K562 (cell line): ENCODE measurements around the gene ASCL2. TPM values are rescaled to one million over a fixed set of nuclear protein-coding genes. Genes with fewer than 3 reads are reported as not detected.
A peak's percentile ranks its signal among the peaks of the same experiment; 100 is the strongest.

ENCODE experiments used
- CREBBP ChIP-seq: IDR thresholded peaks from one replicate; pipeline ENCODE4 v1.6.1; 2012; ENCODE audit warnings: low read depth, mild to moderate bottlenecking, control low read depth, inconsistent platforms, low read length
- ESRRA ChIP-seq: fragments of 450-650 bp; IDR thresholded peaks from 2 replicates; pipeline ENCODE4 v1.6.1; 2014; ENCODE audit warnings: low read depth, mild to moderate bottlenecking, moderate library complexity, borderline replicate concordance
- KLF6 ChIP-seq: fragments of 250-450 bp; sonication (Bioruptor Pico); IDR thresholded peaks from 2 replicates; pipeline ENCODE4 v1.4.0; 2020; ENCODE audit warnings: mild to moderate bottlenecking, moderate library complexity, borderline replicate concordance
- LARP7 ChIP-seq: fragments of 450-650 bp; IDR thresholded peaks from 2 replicates; pipeline ENCODE4 v1.6.1; 2016
- MIER1 ChIP-seq: fragments of 450-650 bp; IDR thresholded peaks from 2 replicates; pipeline ENCODE4 v1.6.1; 2016; ENCODE audit warnings: antibody characterized with exemption, mild to moderate bottlenecking, low read depth
- NR2C1 ChIP-seq, 2 experiments: fragments of 450-650 bp; IDR thresholded peaks; 2 replicates each; pipeline ENCODE4 v1.6.1; 2017; ENCODE audit warnings: mild to moderate bottlenecking in 2 of 2, antibody characterized with exemption in 1 of 2, inconsistent platforms in 1 of 2, missing compliant biosample characterization in 1 of 2, missing genetic modification characterization in 1 of 2
- RBM39 ChIP-seq: fragments of 200-400 bp; formaldehyde crosslinking; optimal IDR thresholded peaks from 2 replicates; pipeline ENCODE3; 2018; ENCODE audit warnings: low read depth, low read length
- TCF3 ChIP-seq: sonication (generic); formaldehyde crosslinking; IDR thresholded peaks from 2 replicates; pipeline ENCODE4 v1.4.0; 2020; ENCODE audit warnings: mild to moderate bottlenecking, missing genetic modification reagents
- ZBTB1 ChIP-seq: sonication (generic); formaldehyde crosslinking; IDR thresholded peaks from 2 replicates; pipeline ENCODE4 v1.8.1; 2023; ENCODE audit warnings: missing genetic modification reagents, low read depth, mild to moderate bottlenecking, borderline replicate concordance
- ZNF217 ChIP-seq: sonication (generic); formaldehyde crosslinking; IDR thresholded peaks from 2 replicates; pipeline ENCODE4 v1.8.0; 2022; ENCODE audit warnings: mild to moderate bottlenecking, missing genetic modification reagents
- polyA plus RNA-seq, 8 experiments: library from polyadenylated mRNA; depleted of rRNA in 4 of 8; stranded (reverse) in 5 of 8; unstranded in 3 of 8; fragments of >200 nt; fragmentation: Nextera tagmentation in 2 of 8; fragmentation: Illumina TruSeq in 1 of 8; extraction: Ambion mirVana in 2 of 8; extraction: Trizol in 1 of 8; gene quantifications; 2 replicates each; pipeline versions ENCODE4 v1.2.1 to v1.2.3, GENCODE V29; 2011 to 2014; ENCODE audit warnings: inconsistent platforms in 1 of 8, missing spikeins in 1 of 8
- total RNA-seq, 7 experiments: library from RNA; depleted of rRNA in 6 of 7; stranded (reverse); fragments of >200 nt in 6 of 7; fragmentation: Illumina TruSeq in 2 of 7; extraction: Trizol in 2 of 7; gene quantifications; 2 replicates each; pipeline versions ENCODE4 v1.2.1 to v1.2.3, GENCODE V29; 2011 to 2021; ENCODE audit warnings: low replicate concordance in 1 of 7
- TF ChIP-seq, protein P1 (sequence below): IDR thresholded peaks from 3 replicates; pipeline ENCODE4 v1.6.1; 2011; ENCODE audit warnings: borderline replicate concordance, mild to moderate bottlenecking, moderate library complexity; ENCODE audit not compliant: insufficient read length; ENCODE audit errors: extremely low read depth
- TF ChIP-seq, protein P2 (sequence below): fragments of 450-650 bp; IDR thresholded peaks from 2 replicates; pipeline ENCODE4 v1.6.1; 2016; ENCODE audit warnings: mild to moderate bottlenecking, moderate library complexity

ASCL2 gene
- total and polyA plus RNA-seq, 9 of the 15 experiments (the other 6 are each of a cell fraction or from before 2014, with no cell fraction given), result 0.11 to 1.4 (median 0.36) TPM; not detected in 2

GRCh38 chr11:2303627-2304505, 33.5 kb upstream of the ASCL2 start (continued):
- TF ChIP-seq, protein P1, sequence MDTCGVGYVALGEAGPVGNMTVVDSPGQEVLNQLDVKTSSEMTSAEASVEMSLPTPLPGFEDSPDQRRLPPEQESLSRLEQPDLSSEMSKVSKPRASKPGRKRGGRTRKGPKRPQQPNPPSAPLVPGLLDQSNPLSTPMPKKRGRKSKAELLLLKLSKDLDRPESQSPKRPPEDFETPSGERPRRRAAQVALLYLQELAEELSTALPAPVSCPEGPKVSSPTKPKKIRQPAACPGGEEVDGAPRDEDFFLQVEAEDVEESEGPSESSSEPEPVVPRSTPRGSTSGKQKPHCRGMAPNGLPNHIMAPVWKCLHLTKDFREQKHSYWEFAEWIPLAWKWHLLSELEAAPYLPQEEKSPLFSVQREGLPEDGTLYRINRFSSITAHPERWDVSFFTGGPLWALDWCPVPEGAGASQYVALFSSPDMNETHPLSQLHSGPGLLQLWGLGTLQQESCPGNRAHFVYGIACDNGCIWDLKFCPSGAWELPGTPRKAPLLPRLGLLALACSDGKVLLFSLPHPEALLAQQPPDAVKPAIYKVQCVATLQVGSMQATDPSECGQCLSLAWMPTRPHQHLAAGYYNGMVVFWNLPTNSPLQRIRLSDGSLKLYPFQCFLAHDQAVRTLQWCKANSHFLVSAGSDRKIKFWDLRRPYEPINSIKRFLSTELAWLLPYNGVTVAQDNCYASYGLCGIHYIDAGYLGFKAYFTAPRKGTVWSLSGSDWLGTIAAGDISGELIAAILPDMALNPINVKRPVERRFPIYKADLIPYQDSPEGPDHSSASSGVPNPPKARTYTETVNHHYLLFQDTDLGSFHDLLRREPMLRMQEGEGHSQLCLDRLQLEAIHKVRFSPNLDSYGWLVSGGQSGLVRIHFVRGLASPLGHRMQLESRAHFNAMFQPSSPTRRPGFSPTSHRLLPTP, result no peak
- no peak for TF ChIP-seq ZBTB1 (CRISPR knock-in tag)
- TF ChIP-seq RBM39, result no peak
- TF ChIP-seq, protein P2, sequence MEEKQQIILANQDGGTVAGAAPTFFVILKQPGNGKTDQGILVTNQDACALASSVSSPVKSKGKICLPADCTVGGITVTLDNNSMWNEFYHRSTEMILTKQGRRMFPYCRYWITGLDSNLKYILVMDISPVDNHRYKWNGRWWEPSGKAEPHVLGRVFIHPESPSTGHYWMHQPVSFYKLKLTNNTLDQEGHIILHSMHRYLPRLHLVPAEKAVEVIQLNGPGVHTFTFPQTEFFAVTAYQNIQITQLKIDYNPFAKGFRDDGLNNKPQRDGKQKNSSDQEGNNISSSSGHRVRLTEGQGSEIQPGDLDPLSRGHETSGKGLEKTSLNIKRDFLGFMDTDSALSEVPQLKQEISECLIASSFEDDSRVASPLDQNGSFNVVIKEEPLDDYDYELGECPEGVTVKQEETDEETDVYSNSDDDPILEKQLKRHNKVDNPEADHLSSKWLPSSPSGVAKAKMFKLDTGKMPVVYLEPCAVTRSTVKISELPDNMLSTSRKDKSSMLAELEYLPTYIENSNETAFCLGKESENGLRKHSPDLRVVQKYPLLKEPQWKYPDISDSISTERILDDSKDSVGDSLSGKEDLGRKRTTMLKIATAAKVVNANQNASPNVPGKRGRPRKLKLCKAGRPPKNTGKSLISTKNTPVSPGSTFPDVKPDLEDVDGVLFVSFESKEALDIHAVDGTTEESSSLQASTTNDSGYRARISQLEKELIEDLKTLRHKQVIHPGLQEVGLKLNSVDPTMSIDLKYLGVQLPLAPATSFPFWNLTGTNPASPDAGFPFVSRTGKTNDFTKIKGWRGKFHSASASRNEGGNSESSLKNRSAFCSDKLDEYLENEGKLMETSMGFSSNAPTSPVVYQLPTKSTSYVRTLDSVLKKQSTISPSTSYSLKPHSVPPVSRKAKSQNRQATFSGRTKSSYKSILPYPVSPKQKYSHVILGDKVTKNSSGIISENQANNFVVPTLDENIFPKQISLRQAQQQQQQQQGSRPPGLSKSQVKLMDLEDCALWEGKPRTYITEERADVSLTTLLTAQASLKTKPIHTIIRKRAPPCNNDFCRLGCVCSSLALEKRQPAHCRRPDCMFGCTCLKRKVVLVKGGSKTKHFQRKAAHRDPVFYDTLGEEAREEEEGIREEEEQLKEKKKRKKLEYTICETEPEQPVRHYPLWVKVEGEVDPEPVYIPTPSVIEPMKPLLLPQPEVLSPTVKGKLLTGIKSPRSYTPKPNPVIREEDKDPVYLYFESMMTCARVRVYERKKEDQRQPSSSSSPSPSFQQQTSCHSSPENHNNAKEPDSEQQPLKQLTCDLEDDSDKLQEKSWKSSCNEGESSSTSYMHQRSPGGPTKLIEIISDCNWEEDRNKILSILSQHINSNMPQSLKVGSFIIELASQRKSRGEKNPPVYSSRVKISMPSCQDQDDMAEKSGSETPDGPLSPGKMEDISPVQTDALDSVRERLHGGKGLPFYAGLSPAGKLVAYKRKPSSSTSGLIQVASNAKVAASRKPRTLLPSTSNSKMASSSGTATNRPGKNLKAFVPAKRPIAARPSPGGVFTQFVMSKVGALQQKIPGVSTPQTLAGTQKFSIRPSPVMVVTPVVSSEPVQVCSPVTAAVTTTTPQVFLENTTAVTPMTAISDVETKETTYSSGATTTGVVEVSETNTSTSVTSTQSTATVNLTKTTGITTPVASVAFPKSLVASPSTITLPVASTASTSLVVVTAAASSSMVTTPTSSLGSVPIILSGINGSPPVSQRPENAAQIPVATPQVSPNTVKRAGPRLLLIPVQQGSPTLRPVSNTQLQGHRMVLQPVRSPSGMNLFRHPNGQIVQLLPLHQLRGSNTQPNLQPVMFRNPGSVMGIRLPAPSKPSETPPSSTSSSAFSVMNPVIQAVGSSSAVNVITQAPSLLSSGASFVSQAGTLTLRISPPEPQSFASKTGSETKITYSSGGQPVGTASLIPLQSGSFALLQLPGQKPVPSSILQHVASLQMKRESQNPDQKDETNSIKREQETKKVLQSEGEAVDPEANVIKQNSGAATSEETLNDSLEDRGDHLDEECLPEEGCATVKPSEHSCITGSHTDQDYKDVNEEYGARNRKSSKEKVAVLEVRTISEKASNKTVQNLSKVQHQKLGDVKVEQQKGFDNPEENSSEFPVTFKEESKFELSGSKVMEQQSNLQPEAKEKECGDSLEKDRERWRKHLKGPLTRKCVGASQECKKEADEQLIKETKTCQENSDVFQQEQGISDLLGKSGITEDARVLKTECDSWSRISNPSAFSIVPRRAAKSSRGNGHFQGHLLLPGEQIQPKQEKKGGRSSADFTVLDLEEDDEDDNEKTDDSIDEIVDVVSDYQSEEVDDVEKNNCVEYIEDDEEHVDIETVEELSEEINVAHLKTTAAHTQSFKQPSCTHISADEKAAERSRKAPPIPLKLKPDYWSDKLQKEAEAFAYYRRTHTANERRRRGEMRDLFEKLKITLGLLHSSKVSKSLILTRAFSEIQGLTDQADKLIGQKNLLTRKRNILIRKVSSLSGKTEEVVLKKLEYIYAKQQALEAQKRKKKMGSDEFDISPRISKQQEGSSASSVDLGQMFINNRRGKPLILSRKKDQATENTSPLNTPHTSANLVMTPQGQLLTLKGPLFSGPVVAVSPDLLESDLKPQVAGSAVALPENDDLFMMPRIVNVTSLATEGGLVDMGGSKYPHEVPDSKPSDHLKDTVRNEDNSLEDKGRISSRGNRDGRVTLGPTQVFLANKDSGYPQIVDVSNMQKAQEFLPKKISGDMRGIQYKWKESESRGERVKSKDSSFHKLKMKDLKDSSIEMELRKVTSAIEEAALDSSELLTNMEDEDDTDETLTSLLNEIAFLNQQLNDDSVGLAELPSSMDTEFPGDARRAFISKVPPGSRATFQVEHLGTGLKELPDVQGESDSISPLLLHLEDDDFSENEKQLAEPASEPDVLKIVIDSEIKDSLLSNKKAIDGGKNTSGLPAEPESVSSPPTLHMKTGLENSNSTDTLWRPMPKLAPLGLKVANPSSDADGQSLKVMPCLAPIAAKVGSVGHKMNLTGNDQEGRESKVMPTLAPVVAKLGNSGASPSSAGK, result no peak
- TF ChIP-seq ESRRA, result no peak
- TF ChIP-seq CREBBP, result no peak
- TF ChIP-seq LARP7, result no peak
- TF ChIP-seq KLF6 (CRISPR knock-in tag), result peak; percentile 47; the same call in 1 of the 2 replicates
- TF ChIP-seq TCF3 (CRISPR knock-in tag), result peak; percentile 99
- TF ChIP-seq NR2C1 (IDR thresholded peaks at IDR 0.05), result no peak
- 0 out of 2 replicates have a peak, but pooled peaks have one; percentile 28 for TF ChIP-seq NR2C1 (tag; IDR thresholded peaks at IDR 0.05)
- no peak for TF ChIP-seq MIER1
- TF ChIP-seq ZNF217 (CRISPR knock-in tag), result no peak
